Measurements from ENCODE around the gene PPP4R4.
"Not testable (repeated sequence)": the region's sequence is repeated elsewhere in the genome, so short reads cannot be mapped to it uniquely, and the experiment has no call there.

The PPP4R4 gene

DNA sequence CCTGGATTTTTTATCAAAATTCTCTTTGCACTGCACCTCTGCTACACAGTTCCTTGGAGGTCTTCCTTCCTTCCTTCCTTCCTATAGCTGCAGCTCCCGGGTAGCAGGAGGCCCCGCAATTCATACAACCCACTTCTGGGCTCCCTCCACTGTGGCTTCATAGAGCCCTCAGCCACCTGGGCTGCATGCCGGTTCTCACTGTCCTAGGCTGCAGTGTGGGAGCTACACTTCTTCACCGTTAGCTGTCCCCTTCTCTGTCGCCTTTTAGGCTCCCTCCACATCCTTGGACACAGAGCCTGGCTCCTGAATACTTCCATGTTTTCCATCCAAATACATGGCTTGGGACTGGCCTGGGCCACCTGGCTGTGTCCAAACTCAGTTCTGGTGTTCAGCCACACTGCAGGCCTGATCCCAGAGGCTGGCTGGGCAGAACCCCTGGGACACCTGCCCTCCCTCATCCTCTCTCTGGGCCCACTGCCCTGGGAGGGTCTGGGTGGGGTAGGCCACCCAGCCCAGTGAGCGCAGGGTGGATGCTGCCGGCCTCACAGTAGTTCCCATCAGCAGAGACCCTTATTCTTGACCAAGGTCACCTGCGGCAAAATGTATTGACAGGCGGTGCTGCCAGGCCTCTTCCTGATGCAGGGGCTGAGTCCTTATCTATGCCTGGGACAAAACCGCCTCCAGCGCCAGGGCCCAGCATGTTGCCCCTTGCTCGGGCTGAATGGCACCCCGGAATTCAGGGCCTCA lies 117.2 kb downstream of the PPP4R4 start:
- no peak for DNase-seq
- TF ChIP-seq POLR2A (IDR thresholded peaks at IDR 0.05; ENCODE audit: low read length): no peak
- TF ChIP-seq GATA1 (IDR thresholded peaks at IDR 0.05; ENCODE audit: low read depth, low read length): no peak

DNA sequence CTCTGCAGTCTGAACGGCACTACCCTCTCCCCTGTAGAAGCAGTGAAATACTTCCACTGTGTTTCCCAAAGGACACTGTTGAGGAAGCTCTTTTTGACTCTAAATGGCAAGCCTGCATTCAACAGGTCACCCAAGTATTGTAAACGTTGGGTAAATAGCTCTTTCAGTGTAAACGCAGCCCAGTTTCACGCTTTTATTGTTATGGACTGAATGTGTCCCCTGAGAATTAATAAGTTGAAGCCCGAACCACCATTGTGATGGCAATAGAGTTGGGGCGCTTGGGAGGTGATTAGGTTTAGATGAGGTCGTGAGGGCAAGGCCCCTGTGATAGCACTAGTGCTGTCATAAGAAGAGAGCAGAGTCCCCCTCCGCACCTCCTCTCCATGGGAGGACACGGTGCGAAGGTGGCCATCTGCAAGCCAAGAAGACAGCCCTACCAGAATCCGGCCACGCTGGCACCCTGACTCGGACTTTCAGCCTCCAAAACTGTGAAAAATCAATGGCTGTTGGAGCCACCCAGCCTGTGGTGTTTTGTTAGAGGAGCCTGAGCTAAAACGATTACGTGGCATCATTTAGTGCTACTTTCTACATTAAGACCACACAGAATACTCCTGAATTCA lies 117.9 kb downstream of the PPP4R4 start:
- TF ChIP-seq GATA1 (IDR thresholded peaks at IDR 0.05; ENCODE audit: low read depth, low read length) (no peak), POLR2A (IDR thresholded peaks at IDR 0.05; ENCODE audit: low read length) (no peak)
- DNase-seq: no peak

DNA sequence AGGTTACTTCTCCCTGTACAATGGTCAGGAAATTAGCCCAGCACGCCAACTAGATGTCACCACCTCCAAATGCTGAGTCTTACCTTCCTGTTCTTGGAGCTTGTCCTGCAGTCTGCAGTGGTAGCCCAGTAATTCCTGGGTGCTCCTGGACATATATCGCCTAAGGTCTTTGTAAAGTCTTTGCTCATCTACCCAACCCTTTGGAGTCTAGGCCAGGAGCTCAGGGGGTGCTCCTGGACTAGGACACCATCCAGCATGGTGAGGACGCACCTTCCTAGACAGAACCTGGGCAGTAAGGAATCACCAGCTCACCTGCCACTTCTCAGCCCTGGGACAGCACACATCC lies 118.4 kb downstream of the PPP4R4 start:
- no peak for TF ChIP-seq GATA1 (IDR thresholded peaks at IDR 0.05; ENCODE audit: low read depth, low read length)
- no peak for TF ChIP-seq POLR2A (IDR thresholded peaks at IDR 0.05; ENCODE audit: low read length)
- DNase-seq: no peak

DNA sequence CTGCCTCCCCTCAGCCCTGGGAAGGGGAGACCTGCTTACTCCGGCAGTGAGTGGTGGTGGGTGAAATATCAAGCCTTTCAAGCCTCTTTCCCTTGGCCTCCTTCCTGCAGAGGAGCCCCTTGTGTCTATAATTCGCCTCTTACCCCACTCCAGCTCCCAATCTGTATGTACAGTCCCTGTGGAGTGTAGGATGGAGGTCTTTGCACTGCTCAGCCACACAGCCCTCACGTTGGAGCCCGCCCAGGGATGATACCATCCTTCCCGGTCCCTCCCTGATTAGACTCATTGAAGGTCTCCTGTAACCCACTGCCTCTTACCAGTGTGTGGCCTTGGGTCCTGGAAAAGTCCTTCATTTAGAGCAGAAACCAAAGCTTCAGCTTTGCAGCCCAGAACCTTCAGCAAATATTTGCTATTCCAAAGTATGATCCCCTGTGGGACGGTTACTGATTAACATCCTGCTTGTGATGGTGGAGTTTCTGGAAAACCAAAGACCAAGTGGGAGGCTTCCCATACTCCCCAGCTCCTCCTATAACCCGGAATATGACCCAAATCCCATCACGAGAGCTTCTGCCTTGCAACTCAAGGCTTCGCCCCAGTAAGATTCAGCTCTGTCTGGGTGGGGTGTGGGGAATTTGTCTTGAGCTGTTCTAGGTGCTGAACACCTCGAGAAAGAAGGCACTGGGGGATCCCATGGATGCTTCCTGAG lies 118.9 kb downstream of the PPP4R4 start, which contains the start of gene SERPINA10:
Gene SERPINA10, minus strand, starts transcription at position 397 of the 706 bp plus-strand sequence. CDS start 2,675 bp downstream, outside the sequence.
- no peak for DNase-seq
- TF ChIP-seq GATA1 (IDR thresholded peaks at IDR 0.05; ENCODE audit: low read depth, low read length) (no peak), POLR2A (IDR thresholded peaks at IDR 0.05; ENCODE audit: low read length) (no peak)

DNA sequence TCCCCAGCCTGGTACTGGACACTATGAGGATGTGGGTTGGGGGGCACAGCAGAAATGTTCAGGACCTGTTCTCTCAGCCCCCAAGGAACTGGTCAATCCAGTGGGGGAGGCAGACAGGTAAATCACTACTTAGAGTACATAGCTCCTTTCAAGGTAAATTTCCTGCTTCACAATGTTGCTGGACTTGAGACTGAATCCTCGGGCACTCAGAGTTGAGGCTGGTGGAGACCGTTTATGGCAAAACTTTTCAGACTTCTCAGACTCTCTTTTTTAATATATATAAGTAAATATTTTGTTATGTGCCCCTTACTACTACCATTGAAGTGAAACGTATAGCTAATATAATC lies 119.4 kb downstream of the PPP4R4 start:
- TF ChIP-seq POLR2A (IDR thresholded peaks at IDR 0.05; ENCODE audit: low read length): no peak
- no peak for TF ChIP-seq GATA1 (IDR thresholded peaks at IDR 0.05; ENCODE audit: low read depth, low read length)
- no peak for DNase-seq

DNA sequence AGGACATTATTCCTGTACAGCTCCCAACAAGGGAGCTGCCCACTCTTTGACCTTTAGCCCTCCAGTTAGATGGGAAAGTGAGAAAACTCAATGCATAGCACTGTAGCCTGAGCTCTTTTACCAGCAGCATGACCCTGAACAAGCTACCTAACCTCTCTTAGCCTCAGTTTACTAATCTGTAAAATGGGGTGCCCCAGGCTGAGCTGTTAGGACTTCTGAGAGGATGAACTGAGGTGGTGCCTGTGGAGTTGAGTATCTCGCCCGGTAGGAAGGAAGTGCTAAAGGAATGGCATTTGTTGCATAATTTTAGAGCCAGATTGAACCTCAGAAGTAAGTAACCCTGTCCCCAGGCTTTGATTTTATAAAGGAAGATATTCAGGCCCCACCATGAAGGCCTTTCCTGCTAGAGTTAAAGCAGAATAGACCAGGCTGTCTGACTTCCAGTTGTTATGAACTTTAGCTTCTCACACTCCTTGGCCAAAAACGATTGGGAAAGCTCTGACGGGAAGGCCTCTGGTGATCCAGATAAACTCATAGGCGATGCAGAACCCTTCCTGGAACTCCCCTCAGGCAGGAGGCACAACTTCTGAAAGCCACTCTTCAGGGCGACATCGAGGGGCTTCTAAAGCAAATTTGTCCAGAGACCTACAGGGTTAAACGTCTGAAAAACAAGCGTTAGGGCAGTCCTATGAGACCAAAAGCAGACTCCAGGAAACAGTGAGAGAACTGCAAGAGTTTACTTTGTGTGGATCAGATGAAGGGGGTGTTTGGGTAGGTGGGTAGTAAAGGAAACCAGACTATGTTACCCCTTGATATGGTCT lies 121.4 kb downstream of the PPP4R4 start:
- DNase-seq: no peak
- TF ChIP-seq GATA1 (IDR thresholded peaks at IDR 0.05; ENCODE audit: low read depth, low read length) (no peak), POLR2A (IDR thresholded peaks at IDR 0.05; ENCODE audit: low read length) (no peak)

DNA sequence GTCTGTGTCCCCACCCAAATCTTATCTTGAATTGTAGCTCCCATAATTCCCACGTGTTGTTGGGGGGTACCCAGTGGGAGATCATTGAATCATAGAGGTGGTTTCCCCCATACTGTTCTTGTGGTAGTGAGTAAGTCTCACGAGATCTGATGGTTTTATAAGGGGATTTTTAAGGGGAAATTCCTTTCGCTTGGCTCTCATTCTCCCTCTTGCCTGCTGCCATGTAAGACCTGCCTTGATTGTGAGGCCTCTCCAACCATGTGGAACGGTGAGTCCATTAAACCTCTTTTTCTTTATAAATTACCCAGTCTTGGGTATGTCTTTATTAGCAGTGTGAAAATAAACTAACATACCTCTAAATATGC lies 122.0 kb downstream of the PPP4R4 start:
- DNase-seq: not testable (repeated sequence)

DNA sequence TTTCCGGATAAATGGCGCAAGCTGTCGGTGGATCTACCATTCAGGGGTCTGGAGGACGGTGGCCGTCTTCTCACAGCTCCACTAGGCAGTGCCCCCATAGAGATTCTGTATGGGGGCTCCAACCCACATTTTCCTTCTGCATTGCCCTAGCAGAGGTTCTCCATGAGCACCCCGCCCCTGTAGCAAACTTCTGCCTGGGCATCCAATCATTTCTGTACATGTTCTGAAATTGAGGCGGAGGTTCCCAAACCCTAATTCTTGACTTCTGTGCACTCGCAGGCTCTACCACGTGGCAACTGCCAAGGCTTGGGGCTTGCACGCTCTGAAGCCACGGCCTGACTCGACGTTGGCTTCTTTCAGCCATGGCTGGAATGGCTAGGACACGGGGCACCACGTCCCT lies 124.0 kb downstream of the PPP4R4 start:
- TF ChIP-seq GATA1 (IDR thresholded peaks at IDR 0.05; ENCODE audit: low read depth, low read length) (no peak), POLR2A (IDR thresholded peaks at IDR 0.05; ENCODE audit: low read length) (no peak)
- no peak for DNase-seq

DNA sequence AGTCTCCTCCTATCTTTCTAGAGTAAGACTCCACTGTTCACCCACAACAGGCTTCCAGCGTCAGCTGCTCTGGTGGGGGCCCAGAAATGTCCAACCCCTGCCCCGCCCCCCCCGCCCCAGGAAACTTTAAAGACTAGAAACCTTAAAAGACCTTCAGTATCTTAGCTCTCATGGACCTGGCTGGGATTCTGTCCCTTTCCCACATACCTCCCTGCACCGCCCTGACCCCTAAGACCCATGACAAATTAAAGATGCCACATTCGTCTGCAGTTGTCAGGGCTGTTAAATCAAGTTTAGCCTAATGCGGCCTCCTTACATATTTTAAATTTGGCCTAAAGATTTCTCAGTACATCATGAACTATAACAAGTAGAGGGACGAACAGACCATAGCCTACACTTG lies 129.0 kb downstream of the PPP4R4 start:
- TF ChIP-seq POLR2A (IDR thresholded peaks at IDR 0.05; ENCODE audit: low read length) (no peak), GATA1 (IDR thresholded peaks at IDR 0.05; ENCODE audit: low read depth, low read length) (no peak)
- no peak for DNase-seq

DNA sequence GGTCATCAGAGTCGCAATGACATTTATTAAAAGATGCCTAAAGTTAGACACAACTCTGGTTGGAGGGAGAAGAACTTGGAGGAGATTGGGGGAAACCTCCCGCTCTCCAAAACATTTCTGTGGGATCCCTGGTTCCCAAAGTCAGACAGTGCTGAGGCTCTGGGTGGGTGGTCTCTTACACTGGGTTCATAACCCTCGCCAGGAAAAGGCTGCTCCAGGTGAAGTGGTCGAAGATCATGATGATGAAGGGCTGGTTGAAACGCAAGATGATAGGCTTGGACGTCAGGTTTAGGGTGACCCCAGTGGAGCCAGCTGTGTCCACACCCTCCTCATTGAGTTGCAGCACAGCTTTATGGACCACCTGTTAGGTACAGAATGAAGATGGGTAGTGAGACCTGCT lies 130.1 kb downstream of the PPP4R4 start:
- no peak for DNase-seq
- TF ChIP-seq GATA1 (IDR thresholded peaks at IDR 0.05; ENCODE audit: low read depth, low read length): no peak
- no peak for TF ChIP-seq POLR2A (IDR thresholded peaks at IDR 0.05; ENCODE audit: low read length)

DNA sequence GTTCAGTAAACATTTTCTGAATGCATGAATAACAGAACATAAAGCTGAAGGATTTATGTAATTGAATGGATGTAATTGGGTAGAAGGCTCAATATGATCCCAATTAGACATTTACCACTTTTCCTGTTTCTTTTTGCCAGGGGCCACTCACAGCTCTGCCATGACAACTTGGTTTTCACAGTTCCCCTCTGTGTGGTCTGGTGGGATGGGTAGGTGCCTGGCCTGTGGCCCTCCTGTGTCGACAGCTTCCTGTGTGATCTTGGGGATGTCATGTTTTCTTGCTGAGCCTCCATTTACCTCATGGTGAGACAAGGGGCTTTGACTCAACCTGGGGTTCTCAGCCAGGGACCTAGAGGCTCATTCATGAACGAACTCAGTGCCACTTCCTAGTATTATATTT lies 131.5 kb downstream of the PPP4R4 start:
- TF ChIP-seq GATA1 (IDR thresholded peaks at IDR 0.05; ENCODE audit: low read depth, low read length): no peak
- TF ChIP-seq POLR2A (IDR thresholded peaks at IDR 0.05; ENCODE audit: low read length): no peak
- no peak for DNase-seq

DNA sequence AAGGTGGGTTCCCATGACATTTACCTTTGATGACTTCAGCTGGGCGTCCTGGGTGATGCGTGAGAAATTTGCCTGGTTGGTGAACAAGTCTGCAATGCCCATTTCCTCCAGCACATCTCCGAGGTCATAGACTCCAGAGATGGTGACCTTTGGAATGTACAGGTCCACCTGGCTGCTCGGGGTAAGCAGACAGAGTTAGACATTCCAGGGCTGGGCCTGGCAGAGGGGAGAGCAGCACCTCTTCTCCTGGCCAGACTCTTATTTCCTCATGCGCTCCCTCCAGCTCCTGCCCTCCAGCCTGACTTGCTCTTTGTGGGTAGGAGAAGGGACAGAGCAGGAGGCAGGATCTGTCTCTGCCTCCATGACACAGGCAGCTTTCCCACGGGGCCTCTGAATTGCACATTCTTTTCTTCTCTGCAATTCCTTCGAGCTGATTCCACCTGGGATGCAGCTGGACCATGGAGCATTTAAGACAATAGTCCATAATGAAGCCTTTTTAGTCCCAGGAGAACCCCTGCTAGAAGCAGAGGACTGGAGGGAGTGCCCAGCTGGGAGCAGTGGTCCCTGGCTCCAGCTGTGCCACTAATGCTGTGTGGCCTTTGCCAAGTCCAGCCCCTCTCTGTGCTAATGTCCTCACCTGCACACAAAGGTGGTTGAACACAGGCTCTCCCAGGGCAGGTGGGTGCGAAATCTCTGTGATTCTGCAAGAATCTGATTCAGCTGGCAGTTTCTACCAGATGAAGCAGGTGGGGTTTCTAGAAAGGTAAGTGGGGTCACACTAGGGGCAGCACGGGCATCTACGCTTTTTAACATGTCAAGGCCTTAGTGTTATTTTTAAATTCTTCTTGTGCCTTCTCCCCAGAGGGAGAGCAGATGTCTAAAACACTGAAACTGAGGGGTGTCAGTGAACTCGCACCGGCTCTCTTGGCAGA lies 132.2 kb downstream of the PPP4R4 start:
- TF ChIP-seq GATA1 (IDR thresholded peaks at IDR 0.05; ENCODE audit: low read depth, low read length) (no peak), POLR2A (IDR thresholded peaks at IDR 0.05; ENCODE audit: low read length) (no peak)
- DNase-seq: no peak

DNA sequence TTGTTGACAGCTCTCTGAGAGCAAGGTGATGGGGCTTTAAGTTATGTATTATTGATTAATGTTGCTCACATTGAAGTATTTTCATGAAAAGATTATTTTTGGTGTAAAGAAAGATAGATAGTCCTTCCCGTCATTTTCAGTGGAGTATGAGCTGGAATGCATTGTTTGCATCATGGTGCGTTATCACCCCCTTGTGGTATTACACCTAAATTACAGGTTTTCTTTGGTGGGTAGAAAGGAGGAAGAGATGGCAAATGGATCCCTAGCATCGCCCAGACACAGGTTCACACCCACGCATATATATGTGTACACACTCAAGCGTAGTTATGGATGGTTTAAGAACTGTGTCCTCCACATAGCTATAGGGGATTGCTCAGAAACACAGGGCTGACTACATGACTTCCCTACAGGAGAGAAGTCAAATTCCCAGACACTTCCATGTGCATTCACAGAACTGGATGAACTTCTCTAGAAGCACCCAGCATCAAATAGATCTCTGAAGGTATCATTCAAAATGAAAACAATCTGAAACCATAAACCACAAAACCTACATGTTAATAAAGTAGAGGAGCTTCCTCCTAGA lies 133.4 kb downstream of the PPP4R4 start:
- DNase-seq: peak; percentile 11 to 39
- no peak for TF ChIP-seq GATA1 (IDR thresholded peaks at IDR 0.05; ENCODE audit: low read depth, low read length)
- TF ChIP-seq POLR2A (IDR thresholded peaks at IDR 0.05; ENCODE audit: low read length): no peak

Measured in erythroblast (primary cell).